Chondrocyte (in vitro differentiated cells): ENCODE data around the gene TMC4. TPM values are rescaled to one million over a fixed set of nuclear protein-coding genes. Genes with fewer than 3 reads are reported as not detected.
A peak's percentile ranks its signal among the peaks of the same experiment; 100 is the strongest.

Experiments
- DNase-seq: peaks from one replicate; pipeline ENCODE4 v3.0.0; 2021; ENCODE audit warnings: mixed read lengths, low spot score
- H3K27ac Mint-ChIP-seq: one replicate; pipeline ENCODE4 v1.8.0; 2021; ENCODE audit warnings: mild to moderate bottlenecking, moderate library complexity, mixed read lengths; ENCODE audit not compliant: unreplicated experiment
- H3K27me3 Mint-ChIP-seq: 2 replicates; pipeline ENCODE4 v1.8.0; 2021; ENCODE audit warnings: low read depth, mixed read lengths
- H3K36me3 Mint-ChIP-seq: 2 replicates; pipeline ENCODE4 v1.8.0; 2021; ENCODE audit warnings: low read depth, mixed read lengths
- H3K4me1 Mint-ChIP-seq: 2 replicates; pipeline ENCODE4 v1.8.0; 2021; ENCODE audit warnings: low read depth, mild to moderate bottlenecking, mixed read lengths
- H3K4me3 Mint-ChIP-seq: one replicate; pipeline ENCODE4 v1.8.0; 2021; ENCODE audit warnings: mild to moderate bottlenecking, moderate library complexity, mixed read lengths; ENCODE audit not compliant: unreplicated experiment
- H3K9me3 Mint-ChIP-seq: 2 replicates; pipeline ENCODE4 v1.8.0; 2021; ENCODE audit warnings: low read depth, mixed read lengths
- CTCF ChIP-seq: fragments of 200-600 bp; sonication (generic); IDR thresholded peaks from 2 replicates; pipeline ENCODE4 v1.5.0; 2021; ENCODE audit warnings: antibody characterized with exemption, mild to moderate bottlenecking, moderate library complexity
- total RNA-seq: library from RNA; stranded (reverse); gene quantifications from 3 replicates; pipeline ENCODE4 v1.2.1, GENCODE V29; 2021

TMC4 gene
- total RNA-seq, 1 donor from 2014 or later = 3.7 TPM

- Mint-ChIP-seq H3K9me3 (no peaks in the 10 kb centered on the region), H3K27me3 (no peaks in the 10 kb centered on the region), H3K27ac (peak overlapping the region; percentile 96), H3K36me3 (peaks cover 9% of the 10 kb centered on the region), H3K4me3 (peak overlapping the region; percentile 85), H3K4me1 (peaks cover 32% of the 10 kb centered on the region)
- no peak for TF ChIP-seq CTCF
- no peak for DNase-seq
Measured at GRCh38 chr19:54114340-54115108, 58.4 kb downstream of the TMC4 start.

Other genes starting within 250 kb of the TMC4 start
- gene CACNG8, start 210.2 kb downstream of the TMC4 start, total RNA-seq = 0.05 TPM in 1 of 3 replicates, not detected in the others
- not detected in 3 replicates for gene CACNG6, start 181.5 kb downstream of the TMC4 start, total RNA-seq
- not detected in 3 replicates for gene VSTM1, start 109.3 kb downstream of the TMC4 start, total RNA-seq
- gene TARM1, start 91.8 kb downstream of the TMC4 start, total RNA-seq = not detected in 3 replicates
- gene OSCAR, start 72.4 kb downstream of the TMC4 start, total RNA-seq = 0.21 to 0.48 TPM (median 0.37 TPM) in 3 replicates
- gene NDUFA3, start 70.3 kb downstream of the TMC4 start, total RNA-seq = 77.4 to 93.7 TPM (median 92.1 TPM) in 3 replicates
- 23.3 to 28.5 TPM (median 28.0 TPM) in 3 replicates for gene TFPT, start 57.5 kb downstream of the TMC4 start, total RNA-seq
- gene PRPF31, start 57.4 kb downstream of the TMC4 start, total RNA-seq = 45.8 to 62.5 TPM (median 45.9 TPM) in 3 replicates
- gene CNOT3, start 35.4 kb downstream of the TMC4 start, total RNA-seq = 33.1 to 47.3 TPM (median 33.7 TPM) in 3 replicates
- gene LENG1, start 13.4 kb downstream of the TMC4 start, total RNA-seq = 4.4 to 6.0 TPM (median 4.5 TPM) in 3 replicates
- 71.4 to 83.8 TPM (median 76.6 TPM) in 3 replicates for gene MBOAT7, start 16.4 kb upstream of the TMC4 start, total RNA-seq
- 39.6 to 46.2 TPM (median 40.5 TPM) in 3 replicates for gene TSEN34, start 18.1 kb upstream of the TMC4 start, total RNA-seq
- gene RPS9, start 27.7 kb upstream of the TMC4 start, total RNA-seq = 689 to 819 TPM (median 699 TPM) in 3 replicates
- not detected in 3 replicates for gene LILRB3, start 49.8 kb upstream of the TMC4 start, total RNA-seq
- not detected in 3 replicates for gene LILRA6, start 69.6 kb upstream of the TMC4 start, total RNA-seq
- gene LILRB5, start 84.1 kb upstream of the TMC4 start, total RNA-seq = not detected in 3 replicates
- not detected in 3 replicates for gene LILRB2, start 108.0 kb upstream of the TMC4 start, total RNA-seq
- gene LILRA5, start 140.0 kb upstream of the TMC4 start, total RNA-seq = not detected in 3 replicates
- not detected in 3 replicates for gene LILRA4, start 166.0 kb upstream of the TMC4 start, total RNA-seq
- not detected in 3 replicates for gene LAIR1, start 191.8 kb upstream of the TMC4 start, total RNA-seq
- gene TTYH1, start 242.3 kb upstream of the TMC4 start, total RNA-seq = 0.49 TPM in 1 of 3 replicates, not detected in the others